Kidney tubule cell (primary cell): ENCODE measurements around the gene PHLPP1.
A peak's percentile ranks its signal among the peaks of the same experiment; 100 is the strongest.

Source experiments
- DNase-seq: peaks from one replicate; pipeline ENCODE4 v3.0.0-alpha.2; 2018; ENCODE audit warnings: low spot score

Gene PHLPP1

GRCh38 chr18:62810682-62811081, 95.3 kb downstream of the PHLPP1 start:
- DNase-seq, result no peak

- DNase-seq, result no peak
Measured at GRCh38 chr18:62811674-62812073, 96.3 kb downstream of the PHLPP1 start.

GRCh38 chr18:62812242-62812641, 96.9 kb downstream of the PHLPP1 start:
- peak; percentile 13 for DNase-seq

- no peak for DNase-seq
Measured at GRCh38 chr18:62812876-62813275, 97.5 kb downstream of the PHLPP1 start.

GRCh38 chr18:62814132-62814759, 98.9 kb downstream of the PHLPP1 start:
- DNase-seq, result no peak

- no peak for DNase-seq
Measured at GRCh38 chr18:62825382-62825781, 110.0 kb downstream of the PHLPP1 start.

GRCh38 chr18:62827397-62827796, 112.1 kb downstream of the PHLPP1 start:
- DNase-seq, result no peak

GRCh38 chr18:62828091-62828640, 112.8 kb downstream of the PHLPP1 start:
- no peak for DNase-seq

- DNase-seq, result no peak
Measured at GRCh38 chr18:62828852-62829251, 113.5 kb downstream of the PHLPP1 start.

GRCh38 chr18:62829936-62830335, 114.6 kb downstream of the PHLPP1 start:
- DNase-seq, result no peak

GRCh38 chr18:62832282-62832681, 116.9 kb downstream of the PHLPP1 start:
- no peak for DNase-seq

GRCh38 chr18:62833494-62833893, 118.2 kb downstream of the PHLPP1 start:
- no peak for DNase-seq

GRCh38 chr18:62834715-62835114, 119.4 kb downstream of the PHLPP1 start:
- DNase-seq, result no peak

- no peak for DNase-seq
Measured at GRCh38 chr18:62837011-62837410, 121.7 kb downstream of the PHLPP1 start.

GRCh38 chr18:62838475-62839098, 123.2 kb downstream of the PHLPP1 start:
- no peak for DNase-seq

GRCh38 chr18:62839874-62840713, 124.8 kb downstream of the PHLPP1 start:
- no peak for DNase-seq

GRCh38 chr18:62841405-62841804, 126.1 kb downstream of the PHLPP1 start:
- no peak for DNase-seq

- DNase-seq, result no peak
Measured at GRCh38 chr18:62842898-62843297, 127.6 kb downstream of the PHLPP1 start.

GRCh38 chr18:62844850-62845643, 129.7 kb downstream of the PHLPP1 start:
- no peak for DNase-seq

GRCh38 chr18:62846313-62846712, 131.0 kb downstream of the PHLPP1 start:
- DNase-seq, result no peak

- no peak for DNase-seq
Measured at GRCh38 chr18:62847081-62847480, 131.7 kb downstream of the PHLPP1 start.

GRCh38 chr18:62848946-62849345, 133.6 kb downstream of the PHLPP1 start:
- peak; percentile 37 for DNase-seq
